K562 (cell line): ENCODE measurements around the gene SLC25A5. TPM values are rescaled to one million over a fixed set of nuclear protein-coding genes. Genes with fewer than 3 reads are reported as not detected.
"Not testable (repeated sequence)": the region's sequence is repeated elsewhere in the genome, so short reads cannot be mapped to it uniquely, and the experiment has no call there.

Source experiments
- ATAC-seq: fragments of 200-7000 bp; cut with Tn5 transposase; 3 replicates; pipeline ENCODE4 v1.9.1; 2020; ENCODE audit warnings: moderate library complexity
- BruUV-seq: library from RNA; stranded (reverse); fragments of 400-500 nt; replicated peaks from 2 replicates; lab custom pipeline; 2021; lab: Mats Ljungman, UMichigan
- CTCF ChIA-PET: fragments of 300-600 bp; formaldehyde crosslinking; extraction: SDS; loops from one replicate; lab custom pipeline; 2021; ENCODE audit warnings: low intra/inter-chr PET ratio; lab: Yijun Ruan, JAX
- POLR2A ChIA-PET: fragments of 300-600, 350-650 bp; sonication (Branson Sonifier 250); formaldehyde crosslinking; extraction: SDS; loops from one replicate; lab custom pipeline; 2021; ENCODE audit warnings: antibody characterized with exemption, inconsistent platforms; lab: Yijun Ruan, JAX
- DNase-seq, 4 experiments: peaks; one replicate each; pipeline versions ENCODE4 v3.0.0 to v3.0.0-alpha.2; 2011 to 2018; ENCODE audit warnings: low spot score in 3 of 4, mixed read lengths in 3 of 4; ENCODE audit errors: extremely low read depth in 1 of 4
- FAIRE-seq: peaks from 2 replicates; lab custom pipeline; 2011; peaks lifted over from hg19 to GRCh38; lab: Jason Lieb, UNC
- H2AFZ ChIP-seq: 2 replicates; pipeline ENCODE4 v1.6.0; 2011; ENCODE audit warnings: low read depth, low read length, control low read depth, inconsistent platforms
- H3K27ac ChIP-seq: fragments of 200-600 bp; 3 replicates; pipeline ENCODE4 v1.8.0; 2011; ENCODE audit warnings: low read depth, mild to moderate bottlenecking, control low read depth, inconsistent platforms, low read length, moderate library complexity, mixed read lengths; ENCODE audit errors: extremely low read depth
- H3K27me3 ChIP-seq, 2 experiments: fragments of 300-600 bp in 1 of 2; 2 replicates in 1 of 2; 3 replicates in 1 of 2; pipeline versions ENCODE4 v1.6.0 to v1.8.0; 2011; ENCODE audit warnings: inconsistent platforms in 2 of 2, low read length in 2 of 2, mild to moderate bottlenecking in 1 of 2, mixed read lengths in 1 of 2, moderate library complexity in 1 of 2; ENCODE audit not compliant: control insufficient read depth in 2 of 2, insufficient read depth in 2 of 2
- H3K36me3 ChIP-seq: fragments of 300-600 bp; 3 replicates; pipeline ENCODE4 v1.8.0; 2011; ENCODE audit warnings: mild to moderate bottlenecking, low read length, inconsistent platforms; ENCODE audit not compliant: control insufficient read depth, insufficient read depth
- H3K4me1 ChIP-seq, 2 experiments: fragments of 200-600 bp in 1 of 2; replicated peaks in 1 of 2; 2 replicates in 1 of 2; 3 replicates in 1 of 2; pipeline versions ENCODE4 v1.5.1 to v1.8.0; 2011; ENCODE audit warnings: inconsistent platforms in 2 of 2, low read length in 2 of 2, mild to moderate bottlenecking in 1 of 2, mixed read lengths in 1 of 2, moderate library complexity in 1 of 2; ENCODE audit not compliant: control insufficient read depth in 2 of 2, insufficient read depth in 2 of 2
- H3K4me2 ChIP-seq: 2 replicates; pipeline ENCODE4 v1.6.1; 2011; ENCODE audit warnings: low read length, control low read depth, inconsistent platforms, mixed read lengths; ENCODE audit not compliant: insufficient read depth
- H3K4me3 ChIP-seq: fragments of 200-600 bp; sonication (generic), shearing (Covaris generic); 2 replicates; pipeline ENCODE4 v1.5.1; 2016; ENCODE audit warnings: control low read depth, inconsistent platforms
- H3K79me2 ChIP-seq: fragments of 200-600 bp; 3 replicates; pipeline ENCODE4 v1.8.0; 2011; ENCODE audit warnings: low read length, inconsistent platforms; ENCODE audit not compliant: control insufficient read depth, insufficient read depth
- H3K9ac ChIP-seq, 2 experiments: 2 replicates each; pipeline versions ENCODE4 v1.6.0 to v1.6.1; 2011; ENCODE audit warnings: low read depth in 2 of 2, low read length in 2 of 2, control low read depth in 1 of 2, inconsistent platforms in 1 of 2, mild to moderate bottlenecking in 1 of 2, mixed read lengths in 1 of 2; ENCODE audit not compliant: insufficient read depth in 1 of 2
- H3K9me1 ChIP-seq: one replicate; pipeline ENCODE4 v1.6.0; 2011; ENCODE audit warnings: inconsistent platforms, mild to moderate bottlenecking, low read length, moderate library complexity; ENCODE audit not compliant: control insufficient read depth, insufficient read depth
- H3K9me3 ChIP-seq: replicated peaks from 2 replicates; pipeline ENCODE4 v1.5.1; 2011; ENCODE audit warnings: low read depth, low read length, inconsistent platforms; ENCODE audit not compliant: control insufficient read depth, insufficient read depth
- H4K20me1 ChIP-seq: replicated peaks from 2 replicates; pipeline ENCODE4 v1.6.1; 2011; ENCODE audit warnings: low read length, inconsistent platforms, mixed read lengths; ENCODE audit not compliant: control insufficient read depth, insufficient read depth
- RBFOX2 ChIP-seq: fragments of 200-400 bp; formaldehyde crosslinking; IDR thresholded peaks from 2 replicates; pipeline ENCODE4 v1.6.1; 2017; ENCODE audit warnings: low read depth, mild to moderate bottlenecking, low read length, moderate library complexity
- U2AF2 ChIP-seq: fragments of 200-400 bp; formaldehyde crosslinking; optimal IDR thresholded peaks from 2 replicates; pipeline ENCODE3; 2017; ENCODE audit warnings: low read depth, mild to moderate bottlenecking, low read length
- WGBS: fragments of 100-300 bp; shearing (Covaris generic); methylation state at CpG from one replicate; pipeline ENCODE4 v1.1.6; 2016; ENCODE audit warnings: low coverage, mixed read lengths; ENCODE audit not compliant: insufficient coverage; ENCODE audit errors: missing lambda C conversion rate; 5-methylcytosine and 5-hydroxymethylcytosine counted together
- in situ Hi-C: fragments of 300-500 bp; cut with MboI; formaldehyde crosslinking; loops from 4 replicates; pipeline ENCODE4 v1.15.0; 2018; ENCODE audit warnings: inconsistent platforms, mixed read lengths
- intact Hi-C: fragments of 100-400 bp; cut with micrococcal nuclease; formaldehyde crosslinking; loops from 2 replicates; pipeline ENCODE4 v1.14.2; 2022
- polyA plus RNA-seq, 8 experiments: library from polyadenylated mRNA; depleted of rRNA in 4 of 8; stranded (reverse) in 5 of 8; unstranded in 3 of 8; fragments of >200 nt; fragmentation: Nextera tagmentation in 2 of 8; fragmentation: Illumina TruSeq in 1 of 8; extraction: Ambion mirVana in 2 of 8; extraction: Trizol in 1 of 8; gene quantifications; 2 replicates each; pipeline versions ENCODE4 v1.2.1 to v1.2.3, GENCODE V29; 2011 to 2014; ENCODE audit warnings: inconsistent platforms in 1 of 8, missing spikeins in 1 of 8
- total RNA-seq, 7 experiments: library from RNA; depleted of rRNA in 6 of 7; stranded (reverse); fragments of >200 nt in 6 of 7; fragmentation: Illumina TruSeq in 2 of 7; extraction: Trizol in 2 of 7; gene quantifications; 2 replicates each; pipeline versions ENCODE4 v1.2.1 to v1.2.3, GENCODE V29; 2011 to 2021; ENCODE audit warnings: low replicate concordance in 1 of 7

The SLC25A5 gene
- total and polyA plus RNA-seq, 9 of the 15 experiments (the other 6 are each of a cell fraction or from before 2014, with no cell fraction given), result 470 to 5,247 (median 596) TPM

- ATAC-seq (no peak), DNase-seq (no peak), FAIRE-seq (no peak)
- Histone ChIP-seq H3K9me1 (no peaks in the 10 kb centered on the region), H3K4me1 (peaks cover 5 to 6% of the 10 kb centered on the region in 2 experiments; a peak in 3 of 5 replicates), H4K20me1 (no peaks in the 10 kb centered on the region), H3K4me2 (no peak overlapping the region), H3K27me3 (no peaks in the 10 kb centered on the region), H2AFZ (no peak overlapping the region), H3K9me3 (no peaks in the 10 kb centered on the region), H3K27ac (no peak overlapping the region), H3K36me3 (no peaks in the 10 kb centered on the region), H3K79me2 (no peaks in the 10 kb centered on the region), H3K9ac (no peak overlapping the region), H3K4me3 (no peak overlapping the region)
- no TSS peak for BruUV-seq
- TF ChIP-seq RBFOX2 (0 out of 2 replicates have a peak, but pooled peaks have one; percentile 30), U2AF2 (no peak)
- in situ Hi-C loops (no loop called here), intact Hi-C loops (no loop called here)
- POLR2A ChIA-PET, result no interaction called here
- 43% methylated on average over 8 of the region's 11 CpGs for WGBS
- CTCF ChIA-PET, result no interaction called here
Observed at GRCh38 chrX:119486745-119487144, 18.5 kb downstream of the SLC25A5 start.

DNA sequence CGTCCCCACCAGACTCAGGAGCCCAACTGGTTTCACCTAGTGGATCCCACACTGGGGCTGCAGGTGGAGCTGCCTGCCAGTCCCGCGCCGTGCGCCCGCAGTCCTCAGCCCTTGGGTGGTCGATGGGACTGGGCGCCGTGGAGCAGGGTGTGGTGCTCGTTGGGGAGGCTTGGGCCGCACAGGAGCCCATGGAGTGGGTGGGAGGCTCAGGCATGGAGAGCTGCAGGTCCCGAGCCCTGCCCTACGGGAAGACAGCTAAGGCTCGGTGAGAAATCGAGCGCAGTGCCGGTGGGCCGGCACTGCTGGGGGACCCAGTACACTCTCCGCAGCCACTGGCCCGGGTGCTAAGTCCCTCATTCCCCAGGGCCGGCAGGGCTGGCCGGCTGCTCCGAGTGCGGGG lies 19.5 kb downstream of the SLC25A5 start:
- BruUV-seq, DNase-seq, H3K36me3 ChIP-seq, H3K4me3 ChIP-seq, H2AFZ ChIP-seq, H3K9me3 ChIP-seq, H3K9me1 ChIP-seq, H3K27ac ChIP-seq, CTCF ChIA-PET, H3K27me3 ChIP-seq, H3K9ac ChIP-seq, FAIRE-seq, ATAC-seq, H3K4me2 ChIP-seq, in situ Hi-C loops, POLR2A ChIA-PET, H4K20me1 ChIP-seq, H3K79me2 ChIP-seq, H3K4me1 ChIP-seq: not testable (repeated sequence)
- 49% methylated on average over 4 of the region's 24 CpGs for WGBS
- intact Hi-C loops, result loop anchor here (1.0 kb wide), 1 partner anchor 25 kb away; no protein-coding TSS in a partner anchor
